ENCODE measurements around the gene KRTAP1-4. TPM values are rescaled to one million over a fixed set of nuclear protein-coding genes. Genes with fewer than 3 reads are reported as not detected.

Gene KRTAP1-4
- total and polyA plus RNA-seq, 2 donors (not counting 3 experiments of a cell fraction or from before 2014, with no cell fraction given), result not detected

- H3K4me1 ChIP-seq (ENCODE audit: control insufficient read depth, extremely low read depth, insufficient read depth, low read length), result no peaks in the 10 kb centered on the region
- no peaks in the 10 kb centered on the region for H3K36me3 ChIP-seq (ENCODE audit: control insufficient read depth in 2 of 2, extremely low read depth in 1 of 2, insufficient read depth in 2 of 2, low read length in 2 of 2)
- H3K9ac ChIP-seq (replicated peaks; ENCODE audit: extremely low read depth, insufficient read depth, low read length), result no peak within 1 kb of the TSS
- peaks cover 2 to 3% of the 10 kb centered on the region in 2 experiments for H3K27me3 ChIP-seq (ENCODE audit: control insufficient read depth in 2 of 2, insufficient read depth in 2 of 2, low read length in 2 of 2)
- no TSS peak for BruUV-seq (replicated peaks)
- no peaks in the 10 kb centered on the region for H4K20me1 ChIP-seq (replicated peaks; ENCODE audit: control insufficient read depth, extremely low read depth, insufficient read depth, low read length)
- H3K79me2 ChIP-seq (ENCODE audit: control insufficient read depth, insufficient read depth, low read length), result no peaks in the 10 kb centered on the region
- no peak within 1 kb of the TSS for H3K4me2 ChIP-seq (ENCODE audit: insufficient read depth, low read length)
- FAIRE-seq, result no peak
- no peaks in the 10 kb centered on the region for H3K9me3 ChIP-seq (replicated peaks; ENCODE audit: control insufficient read depth, insufficient read depth, low read length)
- POLR2A ChIA-PET, result no interaction called here
- DNase-seq (ENCODE audit: low read depth, low spot score), result no peak
- no peaks in the 10 kb centered on the region for H3K9me1 ChIP-seq (replicated peaks; ENCODE audit: control insufficient read depth, extremely low read depth, insufficient read depth, low read length)
- dilution Hi-C loops (cut with MboI; ENCODE audit: extremely low pct_ligation_motif_present, low sequenced_read_pairs) (no loop called here), intact Hi-C loops (cut with micrococcal nuclease) (no loop called here)
- H3K4me3 ChIP-seq (replicated peaks in 1 of 3; ENCODE audit: insufficient read depth in 1 of 3, low read depth in 1 of 3, low read length in 3 of 3), result no peak within 1 kb of the TSS
- no peak within 1 kb of the TSS for H2AFZ ChIP-seq (ENCODE audit: low read depth, low read length)
- H3K27ac ChIP-seq (ENCODE audit: insufficient read depth, low read depth, low read length), result no peak within 1 kb of the TSS
- CTCF ChIA-PET, result interaction anchor here (1.4 kb wide), 1 partner anchor 30 kb away, joined by 3 read pairs; no protein-coding TSS in a partner anchor
- TF ChIP-seq CTCF (IDR thresholded peaks at IDR 0.05; ENCODE audit: extremely low read depth in 1 of 2, insufficient read depth in 1 of 2, low read depth in 1 of 2, low read length in 2 of 2), result no peak
- TF ChIP-seq POLR2A (IDR thresholded peaks at IDR 0.05; ENCODE audit: low read depth, low read length), result no peak
- TF ChIP-seq FOS (IDR thresholded peaks at IDR 0.05; ENCODE audit: borderline replicate concordance, insufficient read depth, low read length), result no peak
Measured at GRCh38 chr17:40993839-40994238, 36.2 kb downstream of the KRTAP1-4 start, which contains the start of gene KRTAP3-3. KRTAP3-3 (minus strand) TSS chr17:40994164; CDS start chr17:40994097, 67 bp downstream.

DNA sequence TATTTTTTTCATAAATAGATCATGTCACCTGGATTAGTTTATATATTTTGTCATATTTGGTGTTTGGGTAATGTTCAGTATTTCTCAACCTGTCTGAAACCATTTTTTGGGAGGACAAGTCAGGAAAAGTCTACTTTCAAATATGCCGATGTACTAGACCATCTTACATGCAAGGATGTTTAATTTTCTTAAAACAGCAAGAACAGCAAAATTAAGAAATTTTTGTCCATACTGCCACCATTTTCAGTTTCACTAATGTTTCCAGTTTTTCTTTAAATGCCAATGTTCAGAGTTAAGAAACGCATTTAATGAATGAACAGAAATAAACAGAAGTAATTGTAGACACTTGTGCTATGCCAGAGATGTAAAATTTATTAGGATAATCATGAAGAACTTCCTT is 36.9 kb downstream of the KRTAP1-4 start:
- DNase-seq (ENCODE audit: low read depth, low spot score) (no peak), FAIRE-seq (no peak)
- Histone ChIP-seq H3K9me3 (replicated peaks; ENCODE audit: control insufficient read depth, insufficient read depth, low read length) (no peaks in the 10 kb centered on the region), H3K36me3 (ENCODE audit: control insufficient read depth in 2 of 2, extremely low read depth in 1 of 2, insufficient read depth in 2 of 2, low read length in 2 of 2) (no peaks in the 10 kb centered on the region), H3K79me2 (ENCODE audit: control insufficient read depth, insufficient read depth, low read length) (no peaks in the 10 kb centered on the region), H3K27me3 (ENCODE audit: control insufficient read depth in 2 of 2, insufficient read depth in 2 of 2, low read length in 2 of 2) (peaks cover 2 to 3% of the 10 kb centered on the region in 2 experiments), H3K9ac (replicated peaks; ENCODE audit: extremely low read depth, insufficient read depth, low read length) (no peak overlapping the region), H3K27ac (ENCODE audit: insufficient read depth, low read depth, low read length) (no peak overlapping the region), H2AFZ (ENCODE audit: low read depth, low read length) (no peak overlapping the region), H3K4me1 (ENCODE audit: control insufficient read depth, extremely low read depth, insufficient read depth, low read length) (no peaks in the 10 kb centered on the region), H3K4me3 (replicated peaks in 1 of 3; ENCODE audit: insufficient read depth in 1 of 3, low read depth in 1 of 3, low read length in 3 of 3) (no peak overlapping the region), H4K20me1 (replicated peaks; ENCODE audit: control insufficient read depth, extremely low read depth, insufficient read depth, low read length) (no peaks in the 10 kb centered on the region), H3K9me1 (replicated peaks; ENCODE audit: control insufficient read depth, extremely low read depth, insufficient read depth, low read length) (no peaks in the 10 kb centered on the region), H3K4me2 (ENCODE audit: insufficient read depth, low read length) (no peak overlapping the region)
- POLR2A ChIA-PET, result no interaction called here
- CTCF ChIA-PET, result interaction anchor here (1.4 kb wide), 1 partner anchor 30 kb away, joined by 3 read pairs; no protein-coding TSS in a partner anchor
- no TSS peak for BruUV-seq (replicated peaks)
- dilution Hi-C loops (cut with MboI; ENCODE audit: extremely low pct_ligation_motif_present, low sequenced_read_pairs), result no loop called here
- TF ChIP-seq MYC (IDR thresholded peaks at IDR 0.05; ENCODE audit: low read depth, low read length) (no peak), FOS (IDR thresholded peaks at IDR 0.05; ENCODE audit: borderline replicate concordance, insufficient read depth, low read length) (no peak)
- TF ChIP-seq, protein P1, sequence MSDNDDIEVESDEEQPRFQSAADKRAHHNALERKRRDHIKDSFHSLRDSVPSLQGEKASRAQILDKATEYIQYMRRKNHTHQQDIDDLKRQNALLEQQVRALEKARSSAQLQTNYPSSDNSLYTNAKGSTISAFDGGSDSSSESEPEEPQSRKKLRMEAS (IDR thresholded peaks at IDR 0.05; ENCODE audit: insufficient read depth, insufficient read length), result no peak
- intact Hi-C loops (cut with micrococcal nuclease), result no loop called here

All from endothelial cell of umbilical vein (primary cell).